GM10266 (cell line): ENCODE measurements around the gene ADAM12.

Experiments used
- DNase-seq: peaks from one replicate; pipeline ENCODE4 v3.0.0; 2012; ENCODE audit errors: extremely low spot score
- CTCF ChIP-seq: IDR thresholded peaks from 2 replicates; pipeline ENCODE4 v1.5.1; 2012; ENCODE audit warnings: mild to moderate bottlenecking, low read depth; ENCODE audit not compliant: control insufficient read depth, insufficient read depth; ENCODE audit errors: missing control alignments

ADAM12 gene

GRCh38 chr10:126245501-126245900, 142.8 kb downstream of the ADAM12 start:
- no peak for TF ChIP-seq CTCF
- DNase-seq = no peak

GRCh38 chr10:126243971-126244370, 144.3 kb downstream of the ADAM12 start:
- DNase-seq = no peak
- TF ChIP-seq CTCF = no peak

DNA sequence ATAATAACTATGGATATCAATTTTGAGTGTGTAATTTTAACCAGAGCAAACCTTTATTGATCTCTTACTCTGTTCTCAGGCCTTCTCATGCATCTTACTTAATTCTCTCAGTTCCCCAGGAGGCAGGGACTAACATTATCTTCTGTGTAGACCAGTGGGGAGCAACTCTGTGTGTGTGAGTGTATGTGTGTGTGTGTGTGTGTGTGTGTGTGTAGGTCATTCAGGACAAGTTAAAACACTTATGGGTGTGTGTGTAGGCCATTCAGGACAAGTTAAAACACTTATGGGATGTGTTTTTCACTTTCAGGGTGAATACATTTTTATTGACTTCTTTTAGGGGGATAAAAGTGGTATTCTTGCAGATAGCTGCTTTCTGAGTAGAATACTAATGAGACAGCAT, 145.0 kb downstream of the ADAM12 start:
- no peak for DNase-seq
- TF ChIP-seq CTCF = no peak

GRCh38 chr10:126242397-126243260, 145.6 kb downstream of the ADAM12 start:
- no peak for DNase-seq
- TF ChIP-seq CTCF = no peak

DNA sequence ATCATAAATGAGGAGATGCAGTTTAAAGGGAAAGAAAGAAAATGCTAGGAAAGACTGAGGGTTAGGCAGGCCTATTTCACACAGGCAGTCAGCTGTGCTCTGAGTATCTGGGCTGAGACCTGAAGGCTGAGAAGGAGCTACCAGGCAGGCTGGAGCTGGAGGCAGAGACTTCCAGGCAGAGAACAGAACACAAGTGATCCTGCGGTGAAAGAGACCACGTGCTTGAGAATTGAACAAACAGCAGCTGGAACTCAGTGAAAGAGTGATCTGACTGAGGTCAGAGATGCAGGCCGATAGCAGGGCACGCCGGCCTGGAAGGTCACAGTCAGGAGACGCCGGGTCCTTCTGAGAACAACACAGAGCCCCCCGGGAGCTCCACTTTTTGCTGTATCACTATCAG, 147.8 kb downstream of the ADAM12 start:
- no peak for TF ChIP-seq CTCF
- DNase-seq = no peak

DNA sequence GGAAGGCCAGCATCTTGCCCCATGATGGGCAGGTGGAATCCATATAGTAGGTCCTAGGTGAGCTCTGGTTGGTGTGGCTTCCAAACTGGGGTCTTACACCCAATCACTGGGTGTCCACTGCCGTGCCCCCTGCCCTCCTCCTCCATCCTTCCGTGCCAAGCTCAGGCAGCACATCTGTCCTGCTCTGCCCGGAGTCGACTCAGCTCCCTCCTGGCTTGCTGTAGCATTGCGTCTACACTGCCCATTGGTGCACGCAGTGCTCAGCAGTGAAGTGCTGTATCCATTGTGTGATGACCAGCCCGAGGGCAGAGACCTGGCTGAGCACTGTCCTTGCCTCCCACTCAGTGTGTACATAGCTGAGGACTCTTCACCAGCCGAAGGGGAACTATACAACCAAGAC, 148.4 kb downstream of the ADAM12 start:
- no peak for DNase-seq

More for the DNA sequence above, 148.4 kb downstream of the ADAM12 start:
- no peak for TF ChIP-seq CTCF
